Lung (tissue), 12 donors: Measurements from ENCODE around the gene XRCC6. TPM values are rescaled to one million over a fixed set of nuclear protein-coding genes. Genes with fewer than 3 reads are reported as not detected.

Experiments
- ATAC-seq: fragments of 200-7000 bp; cut with Tn5 transposase; one replicate; pipeline ENCODE4 v1.9.1; 2020; ENCODE audit warnings: moderate number of reproducible peaks; ENCODE audit not compliant: insufficient read depth, low FRiP score
- DNase-seq, 3 donors: peaks; one replicate each; pipeline ENCODE4 v3.0.0-alpha.2; 2013 to 2017
- H3K27ac ChIP-seq, 2 donors: one replicate each; pipeline ENCODE4 v1.5.1; 2013; ENCODE audit warnings: mild to moderate bottlenecking in 2 of 2, moderate library complexity in 2 of 2, control low read depth in 1 of 2, inconsistent platforms in 1 of 2, low read depth in 1 of 2, low read length in 1 of 2
- H3K27me3 ChIP-seq, 3 donors: one replicate each; pipeline ENCODE4 v1.5.1; 2013; ENCODE audit warnings: low read length in 2 of 3; ENCODE audit not compliant: control insufficient read depth in 3 of 3, insufficient read depth in 3 of 3
- H3K36me3 ChIP-seq, 4 donors: one replicate each; pipeline ENCODE4 v1.5.1; 2013; ENCODE audit warnings: low read length in 4 of 4, mild to moderate bottlenecking in 1 of 4, moderate library complexity in 1 of 4; ENCODE audit not compliant: control insufficient read depth in 4 of 4, insufficient read depth in 4 of 4
- H3K4me1 ChIP-seq, 5 donors: one replicate each; pipeline ENCODE4 v1.5.1; 2013; ENCODE audit warnings: low read length in 5 of 5, mild to moderate bottlenecking in 2 of 5, moderate library complexity in 1 of 5; ENCODE audit not compliant: control insufficient read depth in 5 of 5, insufficient read depth in 5 of 5
- H3K4me3 ChIP-seq: one replicate; pipeline ENCODE4 v1.5.1; 2013; ENCODE audit warnings: mild to moderate bottlenecking, control low read depth, moderate library complexity
- H3K9ac ChIP-seq, 2 donors: one replicate each; pipeline ENCODE4 v1.5.1; 2013; ENCODE audit warnings: low read length in 2 of 2, control low read depth in 1 of 2; ENCODE audit not compliant: insufficient read depth in 1 of 2
- H3K9me3 ChIP-seq, 4 donors: one replicate each; pipeline ENCODE4 v1.5.1; 2013; ENCODE audit warnings: low read length in 3 of 4, mild to moderate bottlenecking in 1 of 4, moderate library complexity in 1 of 4; ENCODE audit not compliant: control insufficient read depth in 4 of 4, insufficient read depth in 3 of 4
- WGBS, 2 donors: extraction: QIAGEN DNeasy Blood & Tissue Kit; methylation state at CpG; one replicate each; pipeline ENCODE4 v1.1.7; 2013; 5-methylcytosine and 5-hydroxymethylcytosine counted together
- polyA plus RNA-seq, 2 donors: library from polyadenylated mRNA; stranded (reverse); fragments of 200-250 nt; gene quantifications; one replicate each; pipeline ENCODE4 v1.2.1, GENCODE V29; 2013
- total RNA-seq, 2 donors: library from RNA; depleted of rRNA in 1 of 2; stranded (reverse); fragments of >200 nt in 1 of 2; gene quantifications; one replicate each; pipeline ENCODE4 v1.2.1, GENCODE V29; 2014 to 2021
- TF ChIP-seq, protein P1 (sequence below): IDR thresholded peaks from 2 replicates; pipeline ENCODE4 v1.5.1; 2012; ENCODE audit warnings: mild to moderate bottlenecking; ENCODE audit errors: control extremely low read depth, extremely low read depth
- donor health status: control.
- donor health status: control.
- donor health status: Bipolar disorder and iron deficiency.
- donor health status: healthy.
- donor health status: DM: yes; HTN: yes; CAD: no.

XRCC6 gene
- total and polyA plus RNA-seq, 4 donors, result 149 to 235 (median 194) TPM

DNA sequence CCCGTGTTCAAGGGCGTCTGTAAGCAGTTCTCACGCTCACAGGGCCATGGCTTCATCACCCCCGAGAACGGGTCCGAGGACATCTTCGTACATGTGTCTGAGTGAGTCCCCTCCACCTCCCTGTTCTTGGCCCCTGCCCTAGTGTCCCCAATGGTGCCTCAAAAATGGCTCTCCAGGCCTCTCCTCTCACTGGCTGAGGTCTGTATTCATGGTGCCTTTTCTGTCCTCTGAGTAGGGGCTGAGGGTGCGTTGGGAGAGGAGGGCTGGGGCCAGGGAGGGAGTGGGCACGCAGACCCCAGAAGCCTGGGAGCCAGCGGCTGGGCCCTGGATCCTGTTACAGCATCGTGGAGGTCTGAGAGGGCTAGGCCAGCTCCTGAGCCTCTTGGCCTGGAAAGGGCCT lies 47.4 kb upstream of the XRCC6 start:
- H3K27me3 ChIP-seq, result no peaks in the 10 kb centered on the region
- H3K9ac ChIP-seq, result no peak overlapping the region
- H3K4me1 ChIP-seq, result peaks cover 0 to 10% (median 0%) of the 10 kb centered on the region in 5 donors
- DNase-seq (no peak), ATAC-seq (no peak)
- WGBS, 2 donors, result 90 to 94% methylated on average over 11 of the region's 11 CpGs
- peaks cover 6 to 21% (median 16%) of the 10 kb centered on the region in 4 donors for H3K36me3 ChIP-seq
- H3K9me3 ChIP-seq, result no peaks in the 10 kb centered on the region
- TF ChIP-seq, protein P1, sequence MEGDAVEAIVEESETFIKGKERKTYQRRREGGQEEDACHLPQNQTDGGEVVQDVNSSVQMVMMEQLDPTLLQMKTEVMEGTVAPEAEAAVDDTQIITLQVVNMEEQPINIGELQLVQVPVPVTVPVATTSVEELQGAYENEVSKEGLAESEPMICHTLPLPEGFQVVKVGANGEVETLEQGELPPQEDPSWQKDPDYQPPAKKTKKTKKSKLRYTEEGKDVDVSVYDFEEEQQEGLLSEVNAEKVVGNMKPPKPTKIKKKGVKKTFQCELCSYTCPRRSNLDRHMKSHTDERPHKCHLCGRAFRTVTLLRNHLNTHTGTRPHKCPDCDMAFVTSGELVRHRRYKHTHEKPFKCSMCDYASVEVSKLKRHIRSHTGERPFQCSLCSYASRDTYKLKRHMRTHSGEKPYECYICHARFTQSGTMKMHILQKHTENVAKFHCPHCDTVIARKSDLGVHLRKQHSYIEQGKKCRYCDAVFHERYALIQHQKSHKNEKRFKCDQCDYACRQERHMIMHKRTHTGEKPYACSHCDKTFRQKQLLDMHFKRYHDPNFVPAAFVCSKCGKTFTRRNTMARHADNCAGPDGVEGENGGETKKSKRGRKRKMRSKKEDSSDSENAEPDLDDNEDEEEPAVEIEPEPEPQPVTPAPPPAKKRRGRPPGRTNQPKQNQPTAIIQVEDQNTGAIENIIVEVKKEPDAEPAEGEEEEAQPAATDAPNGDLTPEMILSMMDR, result no peak
- no peak overlapping the region for H3K27ac ChIP-seq
- H3K4me3 ChIP-seq, result no peak overlapping the region

DNA sequence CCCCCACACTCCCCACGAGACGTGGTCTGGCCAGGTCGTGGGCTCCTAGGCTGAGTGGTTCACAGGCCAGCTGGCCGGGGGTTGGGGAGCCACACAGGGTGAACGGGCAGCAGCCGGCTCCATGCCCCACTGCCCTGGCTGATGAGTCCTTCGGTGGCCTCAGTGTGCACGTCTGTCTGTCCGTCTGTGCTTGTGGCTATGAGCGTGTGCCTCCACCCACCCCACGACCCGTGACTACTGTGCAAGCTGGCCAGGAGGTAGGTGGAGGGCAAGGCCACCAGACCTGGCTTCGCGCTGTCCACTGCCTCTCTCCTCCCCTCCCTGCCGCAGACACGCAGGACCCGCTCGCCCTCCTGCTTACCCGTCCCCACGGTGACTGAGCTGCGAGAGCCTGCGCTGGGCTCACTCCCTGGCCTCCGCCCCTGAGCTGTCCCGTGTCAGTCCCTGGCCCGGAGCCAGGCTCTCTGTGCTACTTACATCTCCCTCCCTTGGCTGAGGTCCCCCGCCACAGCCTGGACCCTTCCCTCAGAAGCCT lies 46.2 kb upstream of the XRCC6 start:
- peak; percentile 82 to 89 (median 83) for DNase-seq
- Histone ChIP-seq H3K4me1 (peaks cover 0 to 10% (median 0%) of the 10 kb centered on the region in 5 donors), H3K9me3 (no peaks in the 10 kb centered on the region), H3K9ac (peak overlapping the region in 1 of 2 donors; percentile 28), H3K27me3 (no peaks in the 10 kb centered on the region), H3K4me3 (no peak overlapping the region), H3K27ac (peak overlapping the region in 1 of 2 donors; percentile 9), H3K36me3 (peaks cover 6 to 33% (median 21%) of the 10 kb centered on the region in 4 donors)
- TF ChIP-seq, protein P1, result no peak
- 70 to 82% methylated on average over 26 of the region's 26 CpGs for WGBS, 2 donors
- no peak for ATAC-seq

DNA sequence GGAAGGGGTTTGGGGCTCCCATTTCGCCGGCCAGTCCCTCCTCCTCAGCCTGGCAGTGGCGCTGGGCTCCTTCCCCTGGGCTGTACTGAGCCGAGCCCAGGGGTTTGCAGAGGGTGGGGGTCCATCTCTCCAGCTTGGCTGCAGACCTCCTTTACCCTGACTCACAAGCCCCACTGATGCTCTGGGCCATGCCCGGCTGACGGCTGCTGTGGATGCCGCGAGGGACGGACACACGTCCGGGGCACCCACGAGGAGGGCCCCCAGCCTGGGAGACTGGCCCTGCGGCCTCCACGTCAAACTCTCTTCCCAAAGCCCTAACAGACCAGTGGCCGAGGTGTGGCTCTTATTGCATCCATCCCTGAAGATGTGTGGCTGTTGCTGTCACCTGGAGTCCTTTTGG lies 45.6 kb upstream of the XRCC6 start:
- DNase-seq, result no peak
- Histone ChIP-seq H3K27me3 (no peaks in the 10 kb centered on the region), H3K9ac (no peak overlapping the region), H3K4me3 (no peak overlapping the region), H3K9me3 (no peaks in the 10 kb centered on the region), H3K27ac (no peak overlapping the region), H3K4me1 (peaks cover 0 to 10% (median 0%) of the 10 kb centered on the region in 5 donors), H3K36me3 (peaks cover 6 to 37% (median 27%) of the 10 kb centered on the region in 4 donors)
- 92 to 95% methylated on average over 14 to 15 of the region's 15 CpGs for WGBS, 2 donors
- TF ChIP-seq, protein P1, result no peak
- ATAC-seq, result no peak

DNA sequence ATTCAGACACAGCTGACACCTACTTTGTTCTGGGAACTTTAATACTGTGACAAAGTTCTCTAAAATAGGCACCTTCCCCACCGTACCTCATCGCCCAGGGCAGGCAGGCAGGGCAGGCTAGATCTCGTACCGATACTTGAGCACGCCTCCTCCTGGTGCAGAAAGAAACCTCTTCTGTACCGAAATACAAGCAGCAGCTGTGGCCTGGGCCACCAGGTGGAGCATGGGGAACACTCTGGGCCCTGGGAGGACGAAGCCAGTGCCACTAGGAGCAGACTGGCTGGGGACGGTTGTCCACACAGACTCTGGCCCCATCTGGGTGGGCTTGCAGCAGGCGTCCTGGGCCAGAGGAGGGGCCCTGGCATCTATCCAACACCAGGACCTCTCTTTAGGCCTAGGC lies 44.2 kb upstream of the XRCC6 start:
- Histone ChIP-seq H3K9me3 (no peaks in the 10 kb centered on the region), H3K27me3 (no peaks in the 10 kb centered on the region), H3K4me3 (no peak overlapping the region), H3K36me3 (peaks cover 3 to 39% (median 28%) of the 10 kb centered on the region in 4 donors), H3K27ac (no peak overlapping the region), H3K4me1 (peaks cover 0 to 10% (median 0%) of the 10 kb centered on the region in 5 donors), H3K9ac (no peak overlapping the region)
- DNase-seq (peak; percentile 61 to 68 (median 62)), ATAC-seq (no peak)
- TF ChIP-seq, protein P1, result no peak
- 75 to 82% methylated on average over 9 of the region's 9 CpGs for WGBS, 2 donors
